ENCODE measurements around the gene RANBP3L.
"Not testable (repeated sequence)": the region's sequence is repeated elsewhere in the genome, so short reads cannot be mapped to it uniquely, and the experiment has no call there.

The RANBP3L gene

GRCh38 chr5:36202521-36202961 is 99.2 kb downstream of the RANBP3L start:
- no peak for DNase-seq

- DNase-seq: no peak
These were observed 101.2 kb downstream of the RANBP3L start for GRCh38 chr5:36200513-36200912.

GRCh38 chr5:36199620-36200019 is 102.1 kb downstream of the RANBP3L start:
- DNase-seq: no peak

GRCh38 chr5:36198783-36199182 is 102.9 kb downstream of the RANBP3L start:
- not testable (repeated sequence) for DNase-seq

Data from CD4-positive, alpha-beta T cell treated with Interleukin-12 subunit alpha and Interleukin-12 subunit beta, for 1 hour (primary cell).